H1 (cell line): ENCODE results near the gene VWA3B. TPM values are rescaled to one million over a fixed set of nuclear protein-coding genes. Genes with fewer than 3 reads are reported as not detected.

Source experiments
- CTCF ChIA-PET: fragments of 300-600 bp; sonication (Branson Sonifier 250); formaldehyde crosslinking; loops from one replicate; lab custom pipeline; 2021; ENCODE audit not compliant: partially characterized antibody; lab: Charles Lee
- POLR2A ChIA-PET: fragments of 300-600 bp; sonication (Branson Sonifier 250); formaldehyde crosslinking; loops from one replicate; lab custom pipeline; 2021; ENCODE audit warnings: inconsistent platforms; ENCODE audit not compliant: partially characterized antibody; lab: Charles Lee
- DNase-seq, 2 experiments: peaks; one replicate each; pipeline versions ENCODE4 v3.0.0 to v3.0.0-alpha.2; 2010 to 2022; ENCODE audit warnings: low spot score in 2 of 2, low read depth in 1 of 2, mixed read lengths in 1 of 2
- FAIRE-seq: peaks from 2 replicates; lab custom pipeline; 2011; peaks lifted over from hg19 to GRCh38; lab: Jason Lieb, UNC
- H2AFZ ChIP-seq: 2 replicates; pipeline ENCODE4 v1.8.1; 2012; ENCODE audit warnings: low read length, inconsistent platforms
- H2AK5ac ChIP-seq: 2 replicates; pipeline ENCODE4 v1.6.1; 2013; ENCODE audit warnings: low read depth, low read length
- H2BK120ac ChIP-seq: replicated peaks from 2 replicates; pipeline ENCODE3; 2013; ENCODE audit warnings: low read depth, low read length, inconsistent platforms
- H2BK12ac ChIP-seq: 2 replicates; pipeline ENCODE4 v1.6.1; 2013; ENCODE audit warnings: low read depth, low read length
- H2BK15ac ChIP-seq: 2 replicates; pipeline ENCODE4 v1.6.1; 2013; ENCODE audit warnings: low read length
- H2BK20ac ChIP-seq: 2 replicates; pipeline ENCODE4 v1.6.1; 2013; ENCODE audit warnings: low read length
- H2BK5ac ChIP-seq: 2 replicates; pipeline ENCODE4 v1.6.1; 2013; ENCODE audit warnings: low read depth, low read length
- H3K14ac ChIP-seq: 2 replicates; pipeline ENCODE4 v1.6.1; 2013; ENCODE audit warnings: inconsistent platforms; ENCODE audit not compliant: insufficient read length
- H3K18ac ChIP-seq: 2 replicates; pipeline ENCODE4 v1.6.1; 2013; ENCODE audit warnings: low read length; ENCODE audit errors: extremely low read depth
- H3K23ac ChIP-seq: 2 replicates; pipeline ENCODE4 v1.6.1; 2013; ENCODE audit warnings: inconsistent platforms; ENCODE audit not compliant: insufficient read length
- H3K23me2 ChIP-seq: 2 replicates; pipeline ENCODE4 v1.6.1; 2013; ENCODE audit warnings: low read depth, low read length
- H3K27ac ChIP-seq: 2 replicates; pipeline ENCODE4 v1.6.1; 2011; ENCODE audit warnings: low read depth, low read length, inconsistent platforms
- H3K27me3 ChIP-seq, 4 experiments: replicated peaks in 1 of 4; 1 replicate in 1 of 4; 2 replicates in 3 of 4; pipeline versions ENCODE4 v1.6.1 to v1.8.1; 2011 to 2013; ENCODE audit warnings: low read length in 3 of 4, mild to moderate bottlenecking in 3 of 4, inconsistent platforms in 2 of 4, mixed read lengths in 2 of 4, moderate library complexity in 1 of 4; ENCODE audit not compliant: control insufficient read depth in 3 of 4, insufficient read depth in 3 of 4; ENCODE audit errors: extremely low read depth in 1 of 4
- H3K36me3 ChIP-seq, 4 experiments: 2 replicates each; pipeline versions ENCODE4 v1.6.1 to v1.8.1; 2011 to 2013; ENCODE audit warnings: mild to moderate bottlenecking in 4 of 4, low read length in 3 of 4, moderate library complexity in 2 of 4, control low read depth in 1 of 4, inconsistent platforms in 1 of 4; ENCODE audit not compliant: insufficient read depth in 4 of 4, control insufficient read depth in 2 of 4
- H3K4ac ChIP-seq: replicated peaks from 2 replicates; pipeline ENCODE3; 2013; ENCODE audit warnings: low read length, low read depth, mixed read lengths, inconsistent platforms; ENCODE audit not compliant: insufficient read length
- H3K4me1 ChIP-seq, 4 experiments: replicated peaks in 1 of 4; 1 replicate in 1 of 4; 2 replicates in 3 of 4; pipeline versions ENCODE4 v1.6.1 to v1.8.1; 2011 to 2013; ENCODE audit warnings: low read length in 3 of 4, inconsistent platforms in 2 of 4, mixed read lengths in 1 of 4; ENCODE audit not compliant: insufficient read depth in 4 of 4, control insufficient read depth in 3 of 4
- H3K4me2 ChIP-seq, 2 experiments: 2 replicates each; pipeline versions ENCODE4 v1.6.1 to v1.8.1; 2011 to 2013; ENCODE audit warnings: low read depth in 2 of 2, low read length in 2 of 2, control low read depth in 1 of 2, inconsistent platforms in 1 of 2, mild to moderate bottlenecking in 1 of 2; ENCODE audit not compliant: insufficient read depth in 1 of 2
- H3K4me3 ChIP-seq, 4 experiments: fragments of 200-600, 300-600 bp in 1 of 4; sonication (generic), shearing (Covaris generic), sonication (Bioruptor Twin) in 1 of 4; 2 replicates each; pipeline versions ENCODE4 v1.5.1 to v1.8.1; 2011 to 2016; ENCODE audit warnings: low read length in 4 of 4, low read depth in 3 of 4, control low read depth in 2 of 4, inconsistent platforms in 2 of 4, mild to moderate bottlenecking in 2 of 4, mixed read lengths in 1 of 4, moderate library complexity in 1 of 4; ENCODE audit not compliant: insufficient read depth in 2 of 4; ENCODE audit errors: extremely low read depth in 1 of 4
- H3K56ac ChIP-seq: replicated peaks from 2 replicates; pipeline ENCODE3; 2013; ENCODE audit warnings: low read depth, mild to moderate bottlenecking, mixed read lengths, low read length, inconsistent platforms; ENCODE audit not compliant: insufficient read length
- H3K79me1 ChIP-seq: 2 replicates; pipeline ENCODE4 v1.6.1; 2013; ENCODE audit warnings: low read depth, low read length, control low read depth
- H3K79me2 ChIP-seq, 2 experiments: 2 replicates each; pipeline versions ENCODE4 v1.6.1 to v1.8.1; 2012 to 2013; ENCODE audit warnings: low read length in 2 of 2, mild to moderate bottlenecking in 2 of 2, inconsistent platforms in 1 of 2; ENCODE audit not compliant: insufficient read depth in 2 of 2, control insufficient read depth in 1 of 2
- H3K9ac ChIP-seq, 4 experiments: replicated peaks in 1 of 4; 1 replicate in 1 of 4; 2 replicates in 3 of 4; pipeline versions ENCODE4 v1.6.1 to v1.8.1; 2011 to 2013; ENCODE audit warnings: low read depth in 3 of 4, low read length in 3 of 4, control low read depth in 2 of 4, mild to moderate bottlenecking in 2 of 4, moderate library complexity in 2 of 4, inconsistent platforms in 1 of 4; ENCODE audit errors: extremely low read depth in 1 of 4
- H3K9me3 ChIP-seq, 2 experiments: 2 replicates each; pipeline versions ENCODE4 v1.6.1 to v1.8.1; 2012 to 2013; ENCODE audit warnings: mild to moderate bottlenecking in 2 of 2, moderate library complexity in 2 of 2, control low read depth in 1 of 2, inconsistent platforms in 1 of 2, low read depth in 1 of 2, low read length in 1 of 2, mixed read lengths in 1 of 2; ENCODE audit not compliant: insufficient read depth in 2 of 2
- H4K20me1 ChIP-seq, 2 experiments: replicated peaks in 1 of 2; 2 replicates each; pipeline versions ENCODE3 to v1.8.1; 2011 to 2013; ENCODE audit warnings: inconsistent platforms in 2 of 2, low read length in 2 of 2, mild to moderate bottlenecking in 1 of 2; ENCODE audit not compliant: insufficient read depth in 2 of 2, control insufficient read depth in 1 of 2
- H4K5ac ChIP-seq: 2 replicates; pipeline ENCODE4 v1.6.1; 2013; ENCODE audit warnings: low read length, low read depth, mixed read lengths, inconsistent platforms; ENCODE audit not compliant: insufficient read length
- H4K8ac ChIP-seq: 2 replicates; pipeline ENCODE4 v1.8.0; 2013; ENCODE audit warnings: mild to moderate bottlenecking, moderate library complexity, low read length, inconsistent platforms; ENCODE audit not compliant: insufficient read depth; ENCODE audit errors: extremely low read depth
- H4K91ac ChIP-seq: replicated peaks from 2 replicates; pipeline ENCODE3; 2013; ENCODE audit warnings: low read length, mixed read lengths, inconsistent platforms; ENCODE audit not compliant: insufficient read length
- BACH1 ChIP-seq: IDR thresholded peaks from 2 replicates; pipeline ENCODE4 v1.6.1; 2012; ENCODE audit warnings: low read length, improper control_type of control experiment
- POLR2A ChIP-seq, 2 experiments: IDR thresholded peaks; 1 replicate in 1 of 2; 2 replicates in 1 of 2; pipeline ENCODE4 v1.6.1; 2011; ENCODE audit warnings: low read depth in 2 of 2, low read length in 2 of 2, mild to moderate bottlenecking in 2 of 2; ENCODE audit errors: control extremely low read depth in 1 of 2
- RXRA ChIP-seq: IDR thresholded peaks from 2 replicates; pipeline ENCODE4 v1.6.1; 2011; ENCODE audit warnings: low read depth, mild to moderate bottlenecking, low read length, moderate library complexity; ENCODE audit not compliant: insufficient read depth
- SP4 ChIP-seq: IDR thresholded peaks from 2 replicates; pipeline ENCODE4 v1.6.1; 2012; ENCODE audit warnings: low read length, inconsistent platforms
- WGBS, 2 experiments: shearing (Covaris generic) in 1 of 2; methylation state at CpG; one replicate each; pipeline versions ENCODE4 v1.1.6 to v1.1.7; 2013 to 2015; ENCODE audit warnings: low lambda C conversion rate in 2 of 2, mixed read lengths in 2 of 2, inconsistent platforms in 1 of 2, low coverage in 1 of 2, missing lambda C conversion rate in 1 of 2; ENCODE audit not compliant: insufficient replicate concordance in 2 of 2, insufficient coverage in 1 of 2, insufficient read length in 1 of 2; ENCODE audit errors: extremely low coverage in 1 of 2, missing lambda C conversion rate in 1 of 2; 5-methylcytosine and 5-hydroxymethylcytosine counted together
- polyA plus RNA-seq, 7 experiments: library from polyadenylated mRNA; depleted of rRNA in 3 of 7; stranded (reverse) in 5 of 7; unstranded in 2 of 7; fragments of >200 nt in 5 of 7; fragments of 200-250 nt in 2 of 7; gene quantifications; 1 replicate in 5 of 7; 2 replicates in 1 of 7; 4 replicates in 1 of 7; pipeline versions ENCODE4 v1.2.1 to v1.2.3, GENCODE V29; 2011 to 2013; ENCODE audit warnings: missing spikeins in 2 of 7, mixed read lengths in 2 of 7
- total RNA-seq: library from RNA; stranded (reverse); fragmentation: NEBNext Ultra II Directional; extraction: Animal tissue kit (Norgen Biotek cat#: 25700); gene quantifications from 2 replicates; pipeline ENCODE4 v1.2.1, GENCODE V29; 2021

Gene VWA3B
- total and polyA plus RNA-seq, 2 of the 8 experiments (the other 6 are each of a cell fraction or from before 2014, with no cell fraction given) = not detected

DNA sequence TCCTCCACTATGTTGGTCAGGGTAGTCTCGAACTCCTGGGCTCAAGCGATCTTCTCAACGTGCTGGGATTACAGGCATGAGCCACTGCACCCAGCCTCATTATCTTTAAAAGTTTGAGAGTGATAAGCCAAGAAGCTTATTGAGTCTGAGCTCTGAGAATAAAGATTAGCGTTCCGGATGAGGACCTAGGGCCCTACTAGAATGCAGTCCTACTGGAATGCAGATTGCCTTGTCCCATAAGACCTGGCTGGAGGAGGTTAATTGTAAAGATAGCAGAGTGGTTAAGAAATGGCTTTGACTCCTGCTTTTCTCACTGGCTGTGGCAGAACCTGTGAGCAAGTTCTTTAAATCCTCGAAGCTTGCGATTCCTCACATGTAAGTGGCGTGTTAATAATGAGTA lies 4.0 kb downstream of the VWA3B start:
- Histone ChIP-seq H3K9me3 (no peaks in the 10 kb centered on the region), H3K27me3 (peaks cover 9 to 16% (median 15%) of the 10 kb centered on the region in 4 experiments), H3K18ac (no peak overlapping the region), H3K9ac (no peak overlapping the region), H2BK5ac (no peak overlapping the region), H3K4me3 (no peak overlapping the region), H3K79me2 (no peaks in the 10 kb centered on the region), H4K8ac (no peak overlapping the region), H3K4me1 (peaks cover 0 to 4% (median under 1%) of the 10 kb centered on the region in 4 experiments; a peak in 1 of 7 replicates), H3K56ac (no peak overlapping the region), H3K23me2 (peaks cover 9% of the 10 kb centered on the region; the same call in 1 of the 2 replicates), H3K79me1 (no peaks in the 10 kb centered on the region), H3K36me3 (no peaks in the 10 kb centered on the region), H3K27ac (no peak overlapping the region), H2BK12ac (no peak overlapping the region), H2BK120ac (no peak overlapping the region), H4K5ac (no peak overlapping the region), H3K4ac (no peak overlapping the region), H2BK15ac (no peak overlapping the region), H3K4me2 (no peak overlapping the region), H4K20me1 (no peaks in the 10 kb centered on the region), H2AK5ac (no peak overlapping the region), H3K14ac (no peak overlapping the region), H2BK20ac (no peak overlapping the region), H3K23ac (no peak overlapping the region), H4K91ac (no peak overlapping the region), H2AFZ (no peak overlapping the region)
- FAIRE-seq (no peak), DNase-seq (no peak)
- ChIA-PET POLR2A (no interaction called here), CTCF (interaction anchor here (0.9 to 1.1 kb wide), 2 partner anchors 284 to 294 kb away, joined by 3 to 4 read pairs; no protein-coding TSS in a partner anchor)
- 88% methylated on average over 8 of the region's 8 CpGs; no CpG with 5 or more reads in 1 of the 2 experiments for WGBS, 2 experiments
- no peak for TF ChIP-seq RXRA
- no peak for TF ChIP-seq POLR2A (IDR thresholded peaks at IDR 0.05; ENCODE audit: control extremely low read depth in 1 of 2, low read depth in 2 of 2, low read length in 2 of 2)
- no peak for TF ChIP-seq SP4
- TF ChIP-seq BACH1 = no peak
